Panc1 (cell line): ENCODE results near the gene SLC37A1. TPM values are rescaled to one million over a fixed set of nuclear protein-coding genes. Genes with fewer than 3 reads are reported as not detected.

Source experiments
- ATAC-seq: fragments of 200-7000 bp; cut with Tn5 transposase; 2 replicates; pipeline ENCODE4 v1.9.1; 2020; ENCODE audit warnings: mild to moderate bottlenecking, moderate library complexity
- BruUV-seq: library from RNA; stranded (reverse); fragments of 400-500 nt; replicated peaks from 2 replicates; lab custom pipeline; 2021; lab: Mats Ljungman, UMichigan
- CTCF ChIA-PET: fragments of 300-600 bp; sonication (Branson Sonifier 250); formaldehyde crosslinking; loops from one replicate; lab custom pipeline; 2022; ENCODE audit warnings: antibody characterized with exemption; lab: Charles Lee
- POLR2A ChIA-PET: fragments of 300-600 bp; sonication (Branson Sonifier 250); formaldehyde crosslinking; loops from one replicate; lab custom pipeline; 2022; ENCODE audit warnings: antibody characterized with exemption; lab: Charles Lee
- DNase-seq: peaks from one replicate; pipeline ENCODE4 v3.0.0-alpha.2; 2010; ENCODE audit warnings: low read depth, low spot score
- H3K27ac ChIP-seq: 2 replicates; pipeline ENCODE4 v1.5.1; 2011; ENCODE audit warnings: mild to moderate bottlenecking, low read length, inconsistent platforms
- H3K27me3 ChIP-seq: fragments of 200-500 bp; sonication (Bioruptor generic); 2 replicates; pipeline ENCODE4 v1.6.0; 2014; ENCODE audit warnings: low read length, inconsistent platforms; ENCODE audit not compliant: control insufficient read depth, insufficient read depth
- H3K36me3 ChIP-seq: fragments of 200-500 bp; sonication (Bioruptor generic); 2 replicates; pipeline ENCODE4 v1.5.1; 2014; ENCODE audit warnings: inconsistent platforms, mild to moderate bottlenecking, low read length, moderate library complexity; ENCODE audit not compliant: control insufficient read depth, insufficient read depth
- H3K4me1 ChIP-seq: 2 replicates; pipeline ENCODE4 v1.5.1; 2011; ENCODE audit warnings: inconsistent platforms, mild to moderate bottlenecking, low read length, moderate library complexity; ENCODE audit not compliant: control insufficient read depth, insufficient read depth
- H3K4me3 ChIP-seq, 2 experiments: 2 replicates each; pipeline ENCODE4 v1.5.1; 2011 to 2012; ENCODE audit warnings: low read depth in 2 of 2, low read length in 2 of 2, mild to moderate bottlenecking in 2 of 2, inconsistent platforms in 1 of 2, moderate library complexity in 1 of 2
- H3K9me3 ChIP-seq: fragments of 200-500 bp; sonication (Bioruptor generic); 2 replicates; pipeline ENCODE4 v1.5.1; 2014; ENCODE audit warnings: low read depth, mild to moderate bottlenecking, inconsistent platforms, low read length, moderate library complexity; ENCODE audit not compliant: control insufficient read depth, insufficient read depth
- CTCF ChIP-seq: fragments of 450-650 bp; IDR thresholded peaks from 2 replicates; pipeline ENCODE4 v1.5.1; 2017; ENCODE audit warnings: mild to moderate bottlenecking
- POLR2AphosphoS5 ChIP-seq: IDR thresholded peaks from 2 replicates; pipeline ENCODE4 v1.6.1; 2012; ENCODE audit warnings: mild to moderate bottlenecking, low read depth, low read length, moderate library complexity
- SIN3A ChIP-seq: IDR thresholded peaks from 2 replicates; pipeline ENCODE4 v1.6.1; 2012; ENCODE audit warnings: low read depth, mild to moderate bottlenecking, low read length, moderate library complexity, borderline replicate concordance; ENCODE audit not compliant: insufficient read depth
- TCF7L2 ChIP-seq: IDR thresholded peaks from 2 replicates; pipeline ENCODE4 v1.6.1; 2011; ENCODE audit warnings: mild to moderate bottlenecking, low read depth, low read length, inconsistent platforms
- in situ Hi-C: cut with HindIII; loops from 2 replicates; pipeline ENCODE4 v1.10.0; 2016; ENCODE audit warnings: low sequenced_read_pairs, low pct_unique_long_range_greater_than_20kb
- intact Hi-C: fragments of 100-400 bp; cut with micrococcal nuclease; formaldehyde crosslinking; loops from one replicate; pipeline ENCODE4 v1.10.0; 2022; ENCODE audit not compliant: unreplicated experiment
- total RNA-seq: library from RNA; stranded (reverse); gene quantifications from one replicate; pipeline ENCODE4 v1.2.1, GENCODE V29; 2021; ENCODE audit not compliant: unreplicated experiment
- TF ChIP-seq, protein P1 (sequence below), 2 experiments: IDR thresholded peaks; 2 replicates each; pipeline ENCODE4 v1.6.1; 2011 to 2012; ENCODE audit warnings: low read depth in 2 of 2, control low read depth in 1 of 2, low read length in 1 of 2, mild to moderate bottlenecking in 1 of 2, moderate library complexity in 1 of 2; ENCODE audit not compliant: insufficient read depth in 1 of 2

Gene SLC37A1
- total RNA-seq, 1 experiment from 2014 or later = 7.7 TPM

GRCh38 chr21:42563261-42563660, 49.6 kb downstream of the SLC37A1 start:
- ChIA-PET CTCF (no interaction called here), POLR2A (no interaction called here)
- H3K9me3 ChIP-seq = no peaks in the 10 kb centered on the region
- no peaks in the 10 kb centered on the region for H3K4me1 ChIP-seq
- DNase-seq = no peak
- no peaks in the 10 kb centered on the region for H3K27me3 ChIP-seq
- in situ Hi-C loops = no loop called here
- intact Hi-C loops = no loop called here
- no TSS peak for BruUV-seq
- H3K4me3 ChIP-seq = no peak overlapping the region
- no peak for TF ChIP-seq TCF7L2
- TF ChIP-seq CTCF = no peak
- TF ChIP-seq POLR2AphosphoS5 = no peak
- no peak for ATAC-seq
- no peak overlapping the region for H3K27ac ChIP-seq
- no peaks in the 10 kb centered on the region for H3K36me3 ChIP-seq

GRCh38 chr21:42563686-42564085, 50.0 kb downstream of the SLC37A1 start:
- no peak overlapping the region for H3K4me3 ChIP-seq
- intact Hi-C loops = no loop called here
- POLR2A ChIA-PET = no interaction called here
- ATAC-seq (no peak), DNase-seq (no peak)
- CTCF ChIA-PET = no interaction called here
- no TSS peak for BruUV-seq
- no peaks in the 10 kb centered on the region for H3K9me3 ChIP-seq
- no peaks in the 10 kb centered on the region for H3K36me3 ChIP-seq
- H3K27ac ChIP-seq = no peak overlapping the region
- no peaks in the 10 kb centered on the region for H3K4me1 ChIP-seq
- in situ Hi-C loops = no loop called here
- no peak for TF ChIP-seq POLR2AphosphoS5
- no peaks in the 10 kb centered on the region for H3K27me3 ChIP-seq

GRCh38 chr21:42564561-42564971, 50.9 kb downstream of the SLC37A1 start:
- no peak for ATAC-seq
- H3K27me3 ChIP-seq = no peaks in the 10 kb centered on the region
- no peaks in the 10 kb centered on the region for H3K9me3 ChIP-seq
- intact Hi-C loops = no loop called here
- POLR2A ChIA-PET = no interaction called here
- H3K4me1 ChIP-seq = no peaks in the 10 kb centered on the region
- DNase-seq = no peak
- in situ Hi-C loops = no loop called here
- no peaks in the 10 kb centered on the region for H3K36me3 ChIP-seq
- no peak for TF ChIP-seq TCF7L2
- no peak for TF ChIP-seq CTCF
- TF ChIP-seq, protein P1, sequence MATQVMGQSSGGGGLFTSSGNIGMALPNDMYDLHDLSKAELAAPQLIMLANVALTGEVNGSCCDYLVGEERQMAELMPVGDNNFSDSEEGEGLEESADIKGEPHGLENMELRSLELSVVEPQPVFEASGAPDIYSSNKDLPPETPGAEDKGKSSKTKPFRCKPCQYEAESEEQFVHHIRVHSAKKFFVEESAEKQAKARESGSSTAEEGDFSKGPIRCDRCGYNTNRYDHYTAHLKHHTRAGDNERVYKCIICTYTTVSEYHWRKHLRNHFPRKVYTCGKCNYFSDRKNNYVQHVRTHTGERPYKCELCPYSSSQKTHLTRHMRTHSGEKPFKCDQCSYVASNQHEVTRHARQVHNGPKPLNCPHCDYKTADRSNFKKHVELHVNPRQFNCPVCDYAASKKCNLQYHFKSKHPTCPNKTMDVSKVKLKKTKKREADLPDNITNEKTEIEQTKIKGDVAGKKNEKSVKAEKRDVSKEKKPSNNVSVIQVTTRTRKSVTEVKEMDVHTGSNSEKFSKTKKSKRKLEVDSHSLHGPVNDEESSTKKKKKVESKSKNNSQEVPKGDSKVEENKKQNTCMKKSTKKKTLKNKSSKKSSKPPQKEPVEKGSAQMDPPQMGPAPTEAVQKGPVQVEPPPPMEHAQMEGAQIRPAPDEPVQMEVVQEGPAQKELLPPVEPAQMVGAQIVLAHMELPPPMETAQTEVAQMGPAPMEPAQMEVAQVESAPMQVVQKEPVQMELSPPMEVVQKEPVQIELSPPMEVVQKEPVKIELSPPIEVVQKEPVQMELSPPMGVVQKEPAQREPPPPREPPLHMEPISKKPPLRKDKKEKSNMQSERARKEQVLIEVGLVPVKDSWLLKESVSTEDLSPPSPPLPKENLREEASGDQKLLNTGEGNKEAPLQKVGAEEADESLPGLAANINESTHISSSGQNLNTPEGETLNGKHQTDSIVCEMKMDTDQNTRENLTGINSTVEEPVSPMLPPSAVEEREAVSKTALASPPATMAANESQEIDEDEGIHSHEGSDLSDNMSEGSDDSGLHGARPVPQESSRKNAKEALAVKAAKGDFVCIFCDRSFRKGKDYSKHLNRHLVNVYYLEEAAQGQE (IDR thresholded peaks at IDR 0.05; ENCODE audit: insufficient read depth in 1 of 2, low read depth in 2 of 2, low read length in 1 of 2) = no peak
- no peak for TF ChIP-seq POLR2AphosphoS5
- no peak for TF ChIP-seq SIN3A
- BruUV-seq = no TSS peak
- CTCF ChIA-PET = no interaction called here
- no peak overlapping the region for H3K27ac ChIP-seq
- no peak overlapping the region for H3K4me3 ChIP-seq
